Thyroid gland (tissue), 4 donors: ENCODE measurements around the gene STK10. TPM values are rescaled to one million over a fixed set of nuclear protein-coding genes. Genes with fewer than 3 reads are reported as not detected.
A peak's percentile ranks its signal among the peaks of the same experiment; 100 is the strongest.

Experiments
- DNase-seq, 2 donors: peaks; one replicate each; pipeline ENCODE4 v3.0.0-alpha.2; 2019
- H3K27ac ChIP-seq, 3 donors: fragments of 200-600 bp; sonication (generic); 1 replicate in 2 of 3; 2 replicates in 1 of 3; pipeline ENCODE4 v1.5.1; 2016 to 2019; ENCODE audit warnings: mild to moderate bottlenecking in 1 of 3, moderate library complexity in 1 of 3
- H3K27me3 ChIP-seq: fragments of 200-600 bp; sonication (generic); one replicate; pipeline ENCODE4 v1.5.1; 2019
- H3K36me3 ChIP-seq, 2 donors: fragments of 200-600 bp; sonication (generic); one replicate each; pipeline ENCODE4 v1.5.1; 2016 to 2019
- H3K4me1 ChIP-seq, 2 donors: fragments of 200-600 bp; sonication (generic); one replicate each; pipeline ENCODE4 v1.5.1; 2017 to 2019
- H3K4me3 ChIP-seq, 3 donors: fragments of 200-600 bp; sonication (generic); replicated peaks in 1 of 3; 1 replicate in 2 of 3; 2 replicates in 1 of 3; pipeline ENCODE4 v1.5.1; 2016; ENCODE audit warnings: mild to moderate bottlenecking in 1 of 3
- H3K9me3 ChIP-seq: fragments of 200-600 bp; sonication (generic); one replicate; pipeline ENCODE4 v1.5.1; 2017
- POLR2A ChIP-seq, 2 donors: fragments of 450-650 bp; IDR thresholded peaks; one replicate each; pipeline ENCODE4 v1.6.1; 2017; ENCODE audit warnings: antibody characterized with exemption in 2 of 2, mild to moderate bottlenecking in 2 of 2, moderate library complexity in 1 of 2
- WGBS, 2 donors: methylation state at CpG; one replicate each; pipeline ENCODE4 v1.1.5; 2017; 5-methylcytosine and 5-hydroxymethylcytosine counted together
- intact Hi-C: fragments of 100-400 bp; cut with DNase I; formaldehyde crosslinking; loops from one replicate; pipeline ENCODE4 v1.15.1; 2023
- total RNA-seq, 4 donors: library from RNA; depleted of rRNA; stranded (reverse); fragments of >200 nt; gene quantifications; one replicate each; pipeline ENCODE4 v1.2.3, GENCODE V29; 2016
- TF ChIP-seq, protein P1 (sequence below), 6 experiments: fragments of 200-600 bp in 3 of 6; fragments of 450-650 bp in 3 of 6; sonication (generic) in 3 of 6; IDR thresholded peaks; one replicate each; pipeline ENCODE4 v1.5.1; 2016 to 2019; ENCODE audit warnings: antibody characterized with exemption in 6 of 6, mild to moderate bottlenecking in 2 of 6, inconsistent platforms in 1 of 6, moderate library complexity in 1 of 6

The STK10 gene
- total RNA-seq, 4 donors from 2014 or later = 5.5 to 11.6 (median 8.6) TPM

GRCh38 chr5:172178301-172178987 is 9.6 kb downstream of the STK10 start:
- Histone ChIP-seq H3K9me3 (no peaks in the 10 kb centered on the region), H3K36me3 (no peaks in the 10 kb centered on the region), H3K27ac (no peak overlapping the region), H3K4me1 (no peaks in the 10 kb centered on the region), H3K4me3 (no peak overlapping the region), H3K27me3 (no peaks in the 10 kb centered on the region)
- 77 to 80% methylated on average over 15 to 18 of the region's 18 CpGs for WGBS, 2 donors
- no peak for DNase-seq
- no peak for TF ChIP-seq POLR2A (IDR thresholded peaks at IDR 0.05)
- TF ChIP-seq, protein P1, sequence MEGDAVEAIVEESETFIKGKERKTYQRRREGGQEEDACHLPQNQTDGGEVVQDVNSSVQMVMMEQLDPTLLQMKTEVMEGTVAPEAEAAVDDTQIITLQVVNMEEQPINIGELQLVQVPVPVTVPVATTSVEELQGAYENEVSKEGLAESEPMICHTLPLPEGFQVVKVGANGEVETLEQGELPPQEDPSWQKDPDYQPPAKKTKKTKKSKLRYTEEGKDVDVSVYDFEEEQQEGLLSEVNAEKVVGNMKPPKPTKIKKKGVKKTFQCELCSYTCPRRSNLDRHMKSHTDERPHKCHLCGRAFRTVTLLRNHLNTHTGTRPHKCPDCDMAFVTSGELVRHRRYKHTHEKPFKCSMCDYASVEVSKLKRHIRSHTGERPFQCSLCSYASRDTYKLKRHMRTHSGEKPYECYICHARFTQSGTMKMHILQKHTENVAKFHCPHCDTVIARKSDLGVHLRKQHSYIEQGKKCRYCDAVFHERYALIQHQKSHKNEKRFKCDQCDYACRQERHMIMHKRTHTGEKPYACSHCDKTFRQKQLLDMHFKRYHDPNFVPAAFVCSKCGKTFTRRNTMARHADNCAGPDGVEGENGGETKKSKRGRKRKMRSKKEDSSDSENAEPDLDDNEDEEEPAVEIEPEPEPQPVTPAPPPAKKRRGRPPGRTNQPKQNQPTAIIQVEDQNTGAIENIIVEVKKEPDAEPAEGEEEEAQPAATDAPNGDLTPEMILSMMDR (IDR thresholded peaks at IDR 0.05) = no peak
- intact Hi-C loops = no loop called here

GRCh38 chr5:172177176-172177575 is 10.8 kb downstream of the STK10 start:
- Histone ChIP-seq H3K4me3 (no peak overlapping the region), H3K4me1 (no peaks in the 10 kb centered on the region), H3K27ac (no peak overlapping the region), H3K9me3 (no peaks in the 10 kb centered on the region), H3K36me3 (no peaks in the 10 kb centered on the region), H3K27me3 (no peaks in the 10 kb centered on the region)
- TF ChIP-seq POLR2A (IDR thresholded peaks at IDR 0.05) = no peak
- TF ChIP-seq, protein P1 (IDR thresholded peaks at IDR 0.05) = no peak
- 88 to 94% methylated on average over 7 of the region's 7 CpGs for WGBS, 2 donors
- DNase-seq = no peak
- intact Hi-C loops = no loop called here

DNA sequence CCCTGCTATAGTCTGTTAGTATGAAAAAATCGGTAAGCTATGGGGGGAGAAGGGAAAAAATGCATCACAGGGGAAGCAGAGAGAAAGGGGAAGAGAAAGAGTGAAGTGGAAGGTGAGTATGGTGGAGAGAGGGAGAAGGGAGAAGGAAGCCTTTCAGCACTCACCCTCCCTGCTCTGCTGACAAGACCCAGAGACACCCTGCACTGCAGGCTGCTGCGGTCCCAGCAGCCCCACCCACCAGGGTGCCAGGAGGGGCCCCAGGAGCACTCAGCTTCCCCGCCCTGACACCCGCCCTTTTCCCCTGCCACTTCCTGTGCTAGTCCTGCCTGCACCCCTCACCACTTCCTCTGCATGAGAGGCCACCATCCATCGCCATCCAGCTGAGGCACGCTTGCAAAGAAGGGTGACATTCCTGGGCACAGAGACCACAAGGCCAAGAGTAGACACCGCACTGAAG is 12.7 kb downstream of the STK10 start:
- Histone ChIP-seq H3K36me3 (no peaks in the 10 kb centered on the region), H3K27ac (no peak overlapping the region), H3K27me3 (no peaks in the 10 kb centered on the region), H3K4me3 (no peak overlapping the region), H3K9me3 (no peaks in the 10 kb centered on the region), H3K4me1 (no peaks in the 10 kb centered on the region)
- TF ChIP-seq POLR2A (IDR thresholded peaks at IDR 0.05) = no peak
- intact Hi-C loops = no loop called here
- peak; percentile 32 for DNase-seq
- WGBS, 2 donors = 56% methylated on average over 6 to 7 of the region's 7 CpGs

- no peaks in the 10 kb centered on the region for H3K4me1 ChIP-seq
- no peaks in the 10 kb centered on the region for H3K27me3 ChIP-seq
- H3K4me3 ChIP-seq = no peak overlapping the region
- intact Hi-C loops = no loop called here
- H3K36me3 ChIP-seq = no peaks in the 10 kb centered on the region
- H3K27ac ChIP-seq = no peak overlapping the region
- no peaks in the 10 kb centered on the region for H3K9me3 ChIP-seq
- TF ChIP-seq, protein P1 (IDR thresholded peaks at IDR 0.05) = no peak
- no peak for TF ChIP-seq POLR2A (IDR thresholded peaks at IDR 0.05)
- WGBS, 2 donors = 91 to 92% methylated on average over 12 of the region's 12 CpGs
- DNase-seq = no peak
These were observed 14.4 kb downstream of the STK10 start for GRCh38 chr5:172173564-172174153.

DNA sequence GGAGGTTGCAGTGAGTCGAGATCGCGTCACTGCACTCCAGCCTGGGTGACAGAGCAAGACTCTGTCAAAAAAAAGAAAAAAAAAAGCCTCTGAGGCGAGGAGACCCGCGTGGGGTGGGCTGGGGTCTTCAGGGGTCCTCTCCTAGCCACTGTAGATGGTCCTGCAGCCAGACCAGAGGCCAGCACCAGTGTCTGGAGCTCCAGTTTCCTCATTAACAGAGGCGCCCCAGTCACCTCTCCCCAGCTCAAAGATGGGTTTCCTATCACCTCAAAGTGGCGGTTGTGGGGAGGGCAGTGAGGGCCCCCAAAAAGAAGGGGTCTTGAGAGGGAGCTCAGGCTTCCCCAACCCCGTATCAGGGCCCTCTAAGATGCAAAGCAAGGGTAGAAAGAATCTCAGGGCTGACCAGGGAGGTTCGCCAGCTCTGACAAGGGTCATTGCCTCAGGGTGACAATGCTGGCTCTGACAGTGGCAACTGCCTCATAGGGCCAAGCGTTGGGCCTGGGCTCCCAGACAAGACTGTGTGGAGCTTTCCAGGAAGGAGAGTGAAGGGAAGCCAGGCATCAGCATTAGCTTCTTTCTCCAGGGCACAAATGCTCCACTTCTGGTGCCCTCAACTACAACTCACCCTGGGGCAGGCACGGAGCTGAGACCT is 15.0 kb downstream of the STK10 start:
- H3K4me1 ChIP-seq = no peaks in the 10 kb centered on the region

More for the DNA sequence above, 15.0 kb downstream of the STK10 start:
- no peak for DNase-seq
- Histone ChIP-seq H3K27me3 (no peaks in the 10 kb centered on the region), H3K27ac (no peak overlapping the region), H3K9me3 (no peaks in the 10 kb centered on the region), H3K4me3 (no peak overlapping the region), H3K36me3 (no peaks in the 10 kb centered on the region)
- intact Hi-C loops = no loop called here
- no peak for TF ChIP-seq POLR2A (IDR thresholded peaks at IDR 0.05)
- TF ChIP-seq, protein P1 (IDR thresholded peaks at IDR 0.05) = no peak
- WGBS, 2 donors = 74 to 77% methylated on average over 10 to 11 of the region's 12 CpGs
